NOMO-1 (cell line): ENCODE measurements around the gene SLC49A3.
"Not testable (repeated sequence)": the region's sequence is repeated elsewhere in the genome, so short reads cannot be mapped to it uniquely, and the experiment has no call there.

ENCODE experiments used
- DNase-seq, 2 experiments: peaks; one replicate each; lab custom pipeline; 2025; ENCODE audit not compliant: unreplicated experiment in 2 of 2; lab: John Stamatoyannopoulos, UW

SLC49A3 gene

DNA sequence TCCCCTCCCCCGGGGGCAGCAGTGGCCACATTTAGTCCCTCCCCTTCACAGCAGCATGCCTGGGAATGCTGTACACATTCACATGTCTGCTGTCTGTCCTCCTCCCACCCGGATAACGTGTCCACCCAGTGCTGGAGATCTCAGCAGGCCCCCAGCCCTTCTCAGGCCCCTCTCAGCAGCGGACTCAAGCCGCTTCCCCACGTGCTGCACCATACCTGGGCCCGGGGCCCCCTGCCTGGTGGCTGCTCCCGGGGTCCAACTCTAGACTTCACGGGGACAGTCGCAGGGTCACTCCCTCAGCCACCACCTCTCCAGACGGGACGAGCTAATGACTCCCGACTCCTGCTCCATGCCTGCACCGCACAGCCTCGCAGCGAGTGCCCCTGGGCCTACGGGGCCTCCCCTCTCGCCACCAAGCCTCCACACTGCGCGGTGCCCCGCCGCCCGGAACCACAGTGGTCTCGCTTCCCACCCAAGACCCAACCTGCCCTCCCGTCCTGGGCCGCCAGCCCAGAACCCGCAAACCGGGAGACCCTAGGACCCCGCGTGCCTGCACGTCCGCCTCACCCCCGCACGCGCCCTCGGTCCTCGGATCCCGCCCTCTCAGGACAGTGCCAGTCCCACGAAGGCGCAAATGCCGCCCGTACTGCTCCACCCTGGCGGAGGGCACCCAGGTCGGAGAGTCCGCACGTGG lies 15.4 kb upstream of the SLC49A3 start:
- no peak for DNase-seq

DNA sequence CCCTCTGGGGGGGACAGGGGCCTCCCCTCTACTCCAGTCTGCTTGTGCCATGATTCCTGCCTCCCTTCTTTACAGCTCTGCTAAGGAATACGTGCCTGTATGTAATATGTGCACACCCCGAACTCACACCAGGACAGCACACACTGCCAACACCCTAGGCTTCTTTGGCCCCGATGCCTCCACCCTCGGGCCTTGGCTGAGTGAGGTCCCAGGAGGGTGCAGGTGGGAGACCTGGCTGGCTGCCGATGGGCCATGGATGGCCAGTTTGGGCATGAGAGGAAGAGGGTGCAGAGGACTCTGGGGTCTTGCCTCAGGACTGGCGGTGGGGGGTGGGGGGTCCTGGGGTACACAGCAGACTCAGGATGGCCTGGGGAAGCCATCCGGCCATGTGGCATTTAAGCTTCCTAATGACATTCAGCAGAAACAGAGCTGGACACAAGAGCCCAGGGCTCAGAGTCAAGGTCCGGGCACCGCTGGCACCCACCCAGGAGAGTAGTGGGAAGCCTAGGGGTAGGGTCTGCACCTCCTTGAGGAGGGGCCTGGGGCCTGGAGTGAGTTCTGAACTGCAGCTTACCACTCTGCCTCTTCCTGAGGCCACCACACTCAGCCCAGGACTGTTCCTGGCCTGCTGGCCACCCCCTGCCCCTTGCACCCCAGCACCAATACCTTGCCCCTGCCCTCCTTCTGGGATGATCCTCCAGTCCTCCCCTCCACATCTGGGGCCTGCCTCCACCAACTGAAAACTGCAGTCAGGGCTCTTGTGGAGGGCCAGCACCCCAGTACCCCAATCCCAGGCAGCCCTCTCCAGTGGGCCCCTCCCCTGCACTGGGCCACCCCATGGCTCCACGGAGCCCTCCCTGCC lies 14.6 kb upstream of the SLC49A3 start:
- no peak for DNase-seq

DNA sequence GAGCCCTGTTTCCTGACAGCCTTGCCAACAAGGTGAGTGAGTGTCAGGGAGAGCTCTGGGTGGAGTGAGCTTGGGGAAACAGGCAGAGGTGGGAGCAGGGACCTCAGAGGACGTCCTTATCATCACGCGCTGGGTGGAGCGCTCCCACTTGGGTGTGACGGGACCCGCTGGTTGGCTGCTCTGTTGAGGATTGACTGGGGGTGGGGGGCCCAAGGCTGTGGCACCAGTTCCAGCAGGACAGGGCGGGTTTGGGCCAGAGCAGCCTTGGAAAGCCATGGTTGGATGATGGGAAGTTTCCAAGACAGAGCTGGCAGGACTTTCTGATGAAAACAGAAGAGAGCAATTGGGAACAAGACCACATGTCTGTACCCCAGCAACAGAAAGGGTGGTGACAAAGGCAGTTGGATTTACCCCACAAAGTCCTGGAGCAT lies 13.7 kb upstream of the SLC49A3 start:
- DNase-seq: no peak

DNA sequence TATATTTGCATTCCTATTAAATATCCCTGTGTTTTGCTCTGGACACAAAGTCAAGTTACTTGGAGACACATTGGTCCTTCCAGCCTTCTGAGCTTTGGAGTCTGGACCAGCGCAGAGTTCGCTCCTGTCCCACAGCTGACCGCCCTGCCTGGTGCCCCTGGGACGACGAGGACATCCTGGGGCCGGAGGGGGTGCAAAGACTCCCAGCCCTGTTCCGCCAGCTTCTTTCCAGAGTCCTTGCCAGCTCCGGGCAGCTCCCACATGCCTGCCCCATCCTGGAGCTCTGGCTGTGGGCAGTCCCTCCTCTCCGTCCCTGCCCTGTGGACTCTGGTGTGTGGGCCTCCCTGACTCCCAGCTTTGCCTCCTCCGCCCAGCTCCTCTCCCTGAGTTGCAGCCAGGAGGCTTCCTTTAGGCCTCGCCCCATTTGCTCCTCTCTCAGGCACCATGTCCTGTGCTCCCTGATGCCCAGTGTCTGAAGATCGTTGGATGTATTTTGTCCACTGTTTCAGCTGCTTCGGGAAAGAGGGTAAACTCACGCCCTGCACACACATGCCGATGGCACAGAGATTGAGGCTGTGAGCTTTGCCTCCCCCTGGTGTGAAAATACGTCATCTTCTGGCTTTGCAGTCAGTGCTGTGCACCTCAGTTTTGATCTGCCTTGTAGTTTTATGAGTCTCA lies 11.8 kb upstream of the SLC49A3 start:
- no peak for DNase-seq

DNA sequence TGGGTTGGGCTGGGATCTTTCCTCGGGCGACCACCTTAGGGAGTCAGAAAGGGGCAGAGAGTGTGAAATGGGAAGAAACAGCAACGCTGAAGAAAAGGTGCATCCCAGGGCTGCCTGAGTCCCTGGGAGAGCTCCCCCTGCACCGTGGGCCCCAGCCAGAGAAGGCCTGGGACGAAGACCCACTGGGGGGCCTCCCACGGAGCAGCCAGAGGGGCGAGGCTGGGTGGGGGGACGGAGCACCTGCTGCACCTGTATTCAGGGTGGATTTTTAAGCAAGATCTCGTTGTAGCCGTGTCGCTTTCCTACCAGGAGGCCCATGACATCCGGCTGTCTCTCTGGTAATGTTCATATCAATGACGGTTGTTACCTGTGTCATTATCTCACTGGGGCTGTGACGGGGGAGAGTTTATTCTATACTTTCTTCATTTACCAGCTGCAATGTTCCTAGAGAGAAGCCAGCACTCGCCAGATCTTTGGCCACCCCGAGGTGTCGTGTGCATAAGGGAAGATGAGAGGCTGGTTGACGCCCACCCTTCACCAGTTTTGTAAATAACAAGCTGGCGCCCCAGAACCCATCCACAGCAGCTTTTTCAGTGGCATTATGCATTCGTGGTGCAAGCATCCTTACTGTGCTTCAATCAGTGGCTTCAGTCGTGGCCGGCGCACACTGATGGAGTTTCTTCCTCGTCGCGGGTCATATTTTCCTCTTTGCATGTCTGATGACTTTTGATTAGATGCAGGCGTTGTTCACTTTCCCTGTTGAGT lies 11.0 kb upstream of the SLC49A3 start:
- DNase-seq: no peak

DNA sequence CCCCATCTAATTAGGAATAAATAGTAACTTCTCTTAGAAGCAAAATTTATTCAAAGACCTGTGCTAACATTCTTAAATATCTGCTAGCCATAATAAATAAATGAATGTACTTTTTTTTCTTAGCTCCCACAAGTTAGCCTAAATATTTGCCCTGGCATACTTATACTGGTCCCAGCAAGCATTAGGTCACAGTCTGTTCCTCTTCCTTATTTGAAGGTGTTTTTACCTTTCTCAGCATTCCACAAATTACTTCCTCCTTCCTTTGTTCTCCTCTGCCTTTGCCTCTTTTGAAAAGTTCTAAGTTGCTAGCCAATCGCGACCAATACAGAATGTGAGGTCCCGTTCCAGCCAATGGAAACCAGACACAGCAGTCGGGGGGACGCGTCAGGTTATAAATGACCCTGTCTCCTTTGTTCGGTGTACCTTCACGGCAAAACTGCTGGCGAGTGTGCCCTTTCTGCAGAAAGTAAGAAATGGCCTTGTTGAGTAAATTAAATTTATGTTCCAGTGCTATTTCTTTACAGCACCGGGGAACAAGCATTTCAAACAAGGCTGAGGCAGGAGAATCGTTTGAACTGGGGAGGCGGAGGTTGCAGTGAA lies 5.5 kb upstream of the SLC49A3 start:
- not testable (repeated sequence) for DNase-seq

DNA sequence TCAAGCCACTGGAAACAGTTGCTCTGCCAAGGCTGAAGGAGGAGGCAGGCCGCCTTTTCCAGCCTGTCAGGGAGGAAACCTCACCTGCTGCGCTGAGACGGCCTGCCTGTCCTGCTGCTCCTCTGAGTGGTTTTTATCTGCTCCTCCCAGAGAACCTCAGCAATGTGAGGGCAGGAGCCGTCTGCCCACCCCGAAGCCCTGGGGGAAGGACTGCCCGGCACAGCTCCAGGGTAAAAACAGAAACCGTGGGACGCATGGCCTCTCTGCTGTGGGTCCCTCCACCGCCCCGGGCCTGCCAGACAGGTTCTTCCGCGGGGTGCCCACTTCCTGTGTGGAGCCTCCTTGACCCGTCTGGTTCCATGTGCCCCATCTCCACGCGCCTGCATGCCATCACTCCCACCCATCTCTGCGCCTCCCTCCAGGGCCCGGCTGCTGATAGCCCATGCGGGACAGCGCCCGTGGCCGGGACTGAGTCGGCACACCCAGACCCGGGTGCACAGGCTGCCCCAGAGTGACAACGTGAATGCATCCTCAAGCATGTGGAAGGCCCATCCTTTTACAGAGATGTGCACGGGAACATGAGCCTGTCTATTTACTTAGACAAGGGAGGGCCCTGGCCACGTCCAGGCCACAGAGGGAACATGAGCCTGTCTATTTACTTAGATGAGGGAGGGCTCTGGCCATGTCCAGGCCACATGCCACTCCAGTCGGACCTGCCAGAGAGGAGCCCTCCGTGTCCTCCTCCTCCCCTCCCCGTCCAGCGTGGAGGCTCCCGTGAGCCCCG lies 4.0 kb upstream of the SLC49A3 start:
- DNase-seq: no peak

DNA sequence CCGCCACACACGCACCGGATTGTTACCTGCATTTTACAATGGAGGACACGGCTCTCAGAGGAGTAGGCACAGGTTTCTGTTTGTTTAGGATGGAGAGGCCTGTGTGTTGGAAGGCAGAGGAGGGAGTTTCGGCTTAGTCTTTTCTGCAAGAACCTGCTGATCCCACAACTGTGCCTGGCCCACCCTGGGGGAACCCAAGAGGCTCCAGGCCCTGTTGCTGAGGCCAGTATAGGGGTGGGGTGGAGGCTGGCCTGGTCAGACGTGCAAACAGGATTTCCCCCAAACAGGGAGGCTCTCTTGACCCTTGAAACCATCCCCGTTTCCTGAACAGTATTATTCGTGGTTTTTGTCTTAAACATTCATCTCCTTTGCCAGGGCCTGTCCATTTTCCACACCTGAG lies 772 bp upstream of the SLC49A3 start:
- DNase-seq: no peak

DNA sequence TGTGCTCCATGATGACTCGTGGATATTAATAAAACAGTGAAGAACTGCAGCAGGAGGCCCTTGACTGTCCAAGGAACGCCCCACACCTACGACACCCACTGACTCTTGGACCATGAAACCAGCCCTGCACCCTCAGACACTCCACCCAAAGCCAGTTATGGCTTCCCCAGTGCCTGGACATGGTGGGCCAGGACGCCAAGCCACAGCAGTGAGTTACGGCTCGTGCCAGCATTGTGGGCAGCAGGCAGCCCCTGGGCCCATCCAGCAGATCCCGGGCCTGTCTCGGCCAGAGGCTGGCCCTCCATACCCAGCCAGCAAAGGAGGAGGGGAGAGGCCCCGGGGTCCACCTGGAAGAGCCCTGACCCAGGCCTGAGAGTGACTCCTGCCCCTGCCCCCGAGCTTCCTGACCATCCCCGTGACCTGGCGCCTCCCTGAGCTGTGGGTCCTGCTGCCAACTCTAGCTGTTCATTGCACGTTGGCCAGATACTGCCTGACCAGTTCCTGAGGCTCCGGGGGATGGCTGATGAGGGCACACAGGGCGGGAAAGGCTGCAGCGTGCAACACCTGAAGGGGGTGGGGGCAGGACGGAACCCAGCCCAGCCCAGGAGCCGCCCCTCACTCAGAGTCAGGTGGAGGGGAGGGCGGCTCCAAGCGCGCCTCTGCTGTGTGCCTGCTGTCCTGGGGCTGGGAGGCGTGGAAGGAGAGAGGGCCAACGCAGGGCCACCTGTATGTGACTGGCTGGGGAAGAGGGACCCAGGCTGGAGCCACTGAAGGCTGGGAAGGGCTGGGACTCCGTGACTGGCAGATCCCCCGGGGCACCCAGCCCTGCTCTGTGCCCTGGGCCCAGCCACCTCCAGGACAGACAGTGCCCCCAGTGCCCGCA lies 739 bp downstream of the SLC49A3 start:
- DNase-seq: no peak

DNA sequence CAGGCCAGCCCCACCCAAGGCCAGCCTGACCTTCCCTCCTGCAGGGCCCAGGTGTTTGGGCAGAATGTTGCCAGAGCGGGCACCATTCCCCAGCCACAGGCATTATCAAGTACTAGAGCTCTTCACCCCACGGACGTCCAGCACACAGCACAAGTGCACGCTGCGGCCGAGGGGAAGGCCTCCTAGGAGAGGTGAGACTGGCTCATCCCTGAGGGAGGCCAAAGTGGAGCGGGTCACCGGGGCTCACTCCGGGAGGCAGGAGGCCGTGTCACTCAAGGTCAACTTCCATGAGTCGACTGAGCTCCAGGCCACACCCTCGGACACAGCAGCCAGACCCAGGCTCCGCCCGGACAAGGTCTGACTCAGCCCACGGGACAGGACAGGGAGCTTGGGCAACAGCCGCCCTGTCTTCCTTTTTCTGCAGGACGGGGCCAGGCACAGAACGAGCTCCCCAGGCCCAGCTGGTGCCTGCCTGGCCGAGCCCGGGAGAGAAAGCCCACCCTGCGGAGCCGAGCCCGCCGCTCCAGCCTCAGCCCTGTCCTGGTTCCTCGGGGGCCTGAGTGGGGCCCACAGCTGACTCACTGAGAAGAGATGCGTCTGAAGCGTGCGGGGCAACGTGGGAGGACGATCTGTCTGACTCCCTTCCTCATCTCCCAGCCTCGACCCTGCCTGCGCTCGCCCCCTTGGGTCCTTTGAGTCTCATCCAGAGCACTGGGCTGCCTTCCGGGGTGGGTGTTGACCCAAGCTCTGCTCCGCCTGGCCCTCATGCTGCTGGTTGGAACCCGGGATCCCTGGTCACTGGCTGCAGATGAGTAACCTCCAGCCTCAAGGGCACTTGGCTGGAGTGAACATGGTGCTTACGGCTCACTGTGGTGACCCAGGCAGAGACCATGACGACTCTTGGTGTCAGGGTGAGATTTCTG lies 1.6 kb downstream of the SLC49A3 start:
- peak; percentile 81 to 86 for DNase-seq

DNA sequence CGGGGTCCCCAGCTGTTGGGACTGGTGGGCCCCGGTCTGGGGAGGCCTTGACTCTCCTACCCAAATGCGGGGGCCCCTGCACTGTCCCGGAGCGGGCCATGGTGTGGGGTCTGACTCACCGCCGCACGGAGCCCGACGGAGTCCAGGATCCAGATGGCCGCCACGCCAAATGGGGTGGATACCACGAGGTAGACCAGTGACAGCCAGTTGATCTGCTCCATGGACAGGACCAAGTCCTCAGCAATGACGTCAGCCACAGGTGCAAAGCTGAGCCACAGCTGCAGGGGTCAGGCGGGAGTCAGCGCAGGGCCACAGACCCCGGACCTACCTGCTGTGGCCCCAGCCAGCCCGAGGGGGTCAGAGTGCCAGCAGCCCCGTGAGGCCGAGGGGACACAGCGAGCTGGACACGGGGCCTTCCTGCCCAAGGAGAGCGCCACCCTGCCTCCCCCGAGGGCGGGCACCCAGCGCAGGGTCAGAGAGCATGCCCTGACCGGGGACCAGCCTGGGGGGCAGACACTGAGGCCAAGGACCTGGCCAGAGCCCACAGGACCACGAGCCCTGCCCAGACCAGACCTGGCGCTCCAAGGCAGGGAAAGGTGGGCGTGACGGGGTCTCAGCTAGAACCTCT lies 2.4 kb downstream of the SLC49A3 start:
- no peak for DNase-seq

DNA sequence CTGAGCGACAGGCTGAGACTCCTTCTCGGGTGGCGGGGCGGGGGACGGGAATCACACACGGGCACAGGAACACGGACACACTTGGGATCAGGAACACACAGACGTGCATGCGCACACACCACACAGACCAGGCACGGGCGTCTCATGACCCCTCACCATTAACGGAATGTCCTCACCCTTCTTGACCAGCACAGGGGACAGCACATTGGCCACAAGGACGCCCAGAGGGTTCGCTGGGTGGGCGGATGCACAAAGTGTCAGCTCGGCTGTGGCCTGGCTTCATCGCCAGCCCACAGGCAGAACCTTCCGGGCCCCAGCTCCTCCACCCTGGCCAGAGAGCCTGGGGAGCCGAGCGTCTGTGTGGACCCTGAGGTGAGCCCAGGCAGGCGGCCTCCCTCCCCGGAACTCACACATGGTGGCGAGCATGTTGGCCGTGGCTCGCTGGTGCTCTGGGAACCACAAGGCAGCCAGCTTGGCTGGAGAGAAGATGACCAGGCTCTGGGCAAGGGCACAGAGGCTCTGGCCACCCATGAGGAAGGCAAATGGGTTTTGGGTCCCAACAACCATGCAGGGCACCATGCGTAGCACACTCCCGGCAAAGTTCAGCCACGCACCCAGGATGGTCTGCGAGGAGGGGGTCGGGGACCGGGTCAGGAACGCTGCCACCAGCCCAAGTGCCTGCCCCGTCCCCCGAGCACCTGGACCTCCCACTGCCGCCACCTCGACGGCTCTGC lies 3.1 kb downstream of the SLC49A3 start:
- no peak for DNase-seq

DNA sequence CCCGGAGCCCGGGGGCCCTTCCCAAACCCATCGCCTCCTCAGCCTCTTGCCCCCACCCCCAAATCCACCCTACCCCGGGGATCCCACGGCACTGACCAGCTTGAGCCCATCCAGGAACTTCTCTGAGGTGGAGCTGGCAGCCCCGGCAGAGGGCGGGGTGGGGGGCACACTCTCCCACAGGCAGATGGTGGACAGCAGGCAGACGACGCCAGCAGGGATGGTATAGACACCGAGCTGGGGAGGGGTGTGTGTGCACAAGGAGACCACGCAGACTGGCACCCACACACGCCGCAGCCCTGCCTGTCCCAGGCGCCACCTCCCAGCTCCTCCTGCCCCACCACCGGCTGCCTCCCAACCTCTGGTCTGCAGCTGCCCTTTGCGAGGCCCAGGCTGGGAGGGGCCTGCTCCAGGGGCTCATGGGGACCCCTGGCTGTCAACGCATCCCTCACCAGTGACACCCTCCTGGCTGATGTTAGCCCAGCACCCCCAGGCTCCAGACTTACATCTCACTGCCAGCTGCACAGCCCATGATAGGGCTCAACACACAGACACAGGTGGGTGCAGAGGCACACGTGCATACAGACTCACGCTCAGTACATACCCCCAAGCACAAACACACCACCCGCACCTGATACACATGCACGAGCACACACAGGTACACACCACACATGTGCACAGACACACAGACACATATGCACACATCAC lies 4.2 kb downstream of the SLC49A3 start:
- no peak for DNase-seq

DNA sequence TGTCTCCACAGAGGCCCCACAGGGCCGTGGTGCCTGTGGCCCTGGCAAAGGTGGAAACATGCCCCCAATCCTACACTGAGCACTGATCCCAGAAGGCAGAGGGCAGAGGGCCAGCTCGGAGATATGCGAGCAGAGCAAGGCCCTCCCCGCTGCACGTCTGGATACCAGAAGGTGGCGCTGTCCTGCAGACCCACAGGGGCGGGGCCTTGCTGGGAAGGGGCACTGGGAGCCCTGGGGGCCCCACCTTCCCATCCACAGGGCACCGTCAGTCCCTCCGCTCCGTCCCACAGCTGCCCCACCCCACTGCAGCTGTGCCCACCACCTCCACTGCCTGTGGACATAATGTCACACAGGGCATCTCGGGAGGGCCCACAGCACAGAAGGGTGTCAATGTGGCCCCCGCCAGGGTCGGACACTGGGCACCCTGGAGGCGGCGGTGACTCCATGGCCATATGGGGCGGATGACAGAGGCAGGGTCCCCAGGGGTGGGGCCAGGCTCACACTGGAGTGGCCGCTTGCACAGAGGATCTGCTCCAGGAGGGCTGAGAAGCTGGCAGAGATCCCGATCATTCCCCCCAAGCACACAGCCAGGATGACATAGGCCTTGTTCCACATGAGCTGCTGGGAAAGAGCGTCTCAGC lies 4.8 kb downstream of the SLC49A3 start:
- peak in 1 of 2 experiments; percentile 16 for DNase-seq

DNA sequence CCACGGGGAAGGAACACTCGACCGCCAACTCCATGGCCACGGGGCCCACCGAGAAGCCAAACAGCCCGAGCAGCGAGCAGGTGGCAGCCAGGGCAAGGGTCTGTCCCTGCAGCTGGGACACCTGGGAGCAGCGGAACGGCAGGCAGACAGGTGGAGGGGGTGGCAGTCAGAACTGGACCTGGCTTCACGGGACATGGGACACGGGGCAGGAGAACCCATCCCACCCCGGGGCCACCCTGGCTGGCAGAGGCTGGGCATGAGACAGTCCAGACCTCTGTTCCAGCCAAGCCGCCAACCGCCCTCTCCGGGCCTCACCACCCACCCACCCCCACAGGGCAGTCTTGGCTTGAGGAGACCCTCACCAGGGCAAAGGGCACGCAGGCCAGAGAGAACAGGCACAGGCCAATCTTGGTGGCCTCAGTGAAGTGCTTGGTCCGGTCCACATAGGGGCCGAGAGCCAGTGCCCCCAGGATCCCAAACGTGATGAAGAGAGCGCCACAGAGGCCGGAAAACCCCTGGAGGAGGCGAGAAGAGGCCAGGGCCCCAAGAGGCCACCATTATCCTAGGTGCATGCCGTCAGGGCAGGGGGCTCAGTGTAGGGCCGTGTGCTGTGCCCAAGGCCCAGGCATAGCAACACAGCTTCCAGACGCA lies 5.6 kb downstream of the SLC49A3 start:
- DNase-seq: no peak
